K562 (cell line): ENCODE results near the gene SPTLC2. TPM values are rescaled to one million over a fixed set of nuclear protein-coding genes. Genes with fewer than 3 reads are reported as not detected.

ENCODE experiments used
- ATAC-seq: fragments of 200-7000 bp; cut with Tn5 transposase; 3 replicates; pipeline ENCODE4 v1.9.1; 2020; ENCODE audit warnings: moderate library complexity
- BruUV-seq: library from RNA; stranded (reverse); fragments of 400-500 nt; replicated peaks from 2 replicates; lab custom pipeline; 2021; lab: Mats Ljungman, UMichigan
- CTCF ChIA-PET: fragments of 300-600 bp; formaldehyde crosslinking; extraction: SDS; loops from one replicate; lab custom pipeline; 2021; ENCODE audit warnings: low intra/inter-chr PET ratio; lab: Yijun Ruan, JAX
- POLR2A ChIA-PET: fragments of 300-600, 350-650 bp; sonication (Branson Sonifier 250); formaldehyde crosslinking; extraction: SDS; loops from one replicate; lab custom pipeline; 2021; ENCODE audit warnings: antibody characterized with exemption, inconsistent platforms; lab: Yijun Ruan, JAX
- DNase-seq, 4 experiments: peaks; one replicate each; pipeline versions ENCODE4 v3.0.0 to v3.0.0-alpha.2; 2011 to 2018; ENCODE audit warnings: low spot score in 3 of 4, mixed read lengths in 3 of 4; ENCODE audit errors: extremely low read depth in 1 of 4
- FAIRE-seq: peaks from 2 replicates; lab custom pipeline; 2011; peaks lifted over from hg19 to GRCh38; lab: Jason Lieb, UNC
- H2AFZ ChIP-seq: 2 replicates; pipeline ENCODE4 v1.6.0; 2011; ENCODE audit warnings: low read depth, low read length, control low read depth, inconsistent platforms
- H3K27ac ChIP-seq: fragments of 200-600 bp; 3 replicates; pipeline ENCODE4 v1.8.0; 2011; ENCODE audit warnings: low read depth, mild to moderate bottlenecking, control low read depth, inconsistent platforms, low read length, moderate library complexity, mixed read lengths; ENCODE audit errors: extremely low read depth
- H3K27me3 ChIP-seq, 2 experiments: fragments of 300-600 bp in 1 of 2; 2 replicates in 1 of 2; 3 replicates in 1 of 2; pipeline versions ENCODE4 v1.6.0 to v1.8.0; 2011; ENCODE audit warnings: inconsistent platforms in 2 of 2, low read length in 2 of 2, mild to moderate bottlenecking in 1 of 2, mixed read lengths in 1 of 2, moderate library complexity in 1 of 2; ENCODE audit not compliant: control insufficient read depth in 2 of 2, insufficient read depth in 2 of 2
- H3K36me3 ChIP-seq: fragments of 300-600 bp; 3 replicates; pipeline ENCODE4 v1.8.0; 2011; ENCODE audit warnings: mild to moderate bottlenecking, low read length, inconsistent platforms; ENCODE audit not compliant: control insufficient read depth, insufficient read depth
- H3K4me1 ChIP-seq, 2 experiments: fragments of 200-600 bp in 1 of 2; replicated peaks in 1 of 2; 2 replicates in 1 of 2; 3 replicates in 1 of 2; pipeline versions ENCODE4 v1.5.1 to v1.8.0; 2011; ENCODE audit warnings: inconsistent platforms in 2 of 2, low read length in 2 of 2, mild to moderate bottlenecking in 1 of 2, mixed read lengths in 1 of 2, moderate library complexity in 1 of 2; ENCODE audit not compliant: control insufficient read depth in 2 of 2, insufficient read depth in 2 of 2
- H3K4me2 ChIP-seq: 2 replicates; pipeline ENCODE4 v1.6.1; 2011; ENCODE audit warnings: low read length, control low read depth, inconsistent platforms, mixed read lengths; ENCODE audit not compliant: insufficient read depth
- H3K4me3 ChIP-seq: fragments of 200-600 bp; sonication (generic), shearing (Covaris generic); 2 replicates; pipeline ENCODE4 v1.5.1; 2016; ENCODE audit warnings: control low read depth, inconsistent platforms
- H3K79me2 ChIP-seq: fragments of 200-600 bp; 3 replicates; pipeline ENCODE4 v1.8.0; 2011; ENCODE audit warnings: low read length, inconsistent platforms; ENCODE audit not compliant: control insufficient read depth, insufficient read depth
- H3K9ac ChIP-seq, 2 experiments: 2 replicates each; pipeline versions ENCODE4 v1.6.0 to v1.6.1; 2011; ENCODE audit warnings: low read depth in 2 of 2, low read length in 2 of 2, control low read depth in 1 of 2, inconsistent platforms in 1 of 2, mild to moderate bottlenecking in 1 of 2, mixed read lengths in 1 of 2; ENCODE audit not compliant: insufficient read depth in 1 of 2
- H3K9me1 ChIP-seq: one replicate; pipeline ENCODE4 v1.6.0; 2011; ENCODE audit warnings: inconsistent platforms, mild to moderate bottlenecking, low read length, moderate library complexity; ENCODE audit not compliant: control insufficient read depth, insufficient read depth
- H3K9me3 ChIP-seq: replicated peaks from 2 replicates; pipeline ENCODE4 v1.5.1; 2011; ENCODE audit warnings: low read depth, low read length, inconsistent platforms; ENCODE audit not compliant: control insufficient read depth, insufficient read depth
- H4K20me1 ChIP-seq: replicated peaks from 2 replicates; pipeline ENCODE4 v1.6.1; 2011; ENCODE audit warnings: low read length, inconsistent platforms, mixed read lengths; ENCODE audit not compliant: control insufficient read depth, insufficient read depth
- ASH1L ChIP-seq: fragments of 450-650 bp; IDR thresholded peaks from 2 replicates; pipeline ENCODE4 v1.6.1; 2018; ENCODE audit warnings: borderline replicate concordance, mild to moderate bottlenecking, low read depth; ENCODE audit not compliant: partially characterized antibody
- FOXJ3 ChIP-seq: sonication (generic); formaldehyde crosslinking; IDR thresholded peaks from 2 replicates; pipeline ENCODE4 v1.4.0; 2020; ENCODE audit warnings: mild to moderate bottlenecking, missing genetic modification reagents
- FOXK1 ChIP-seq: sonication (generic); formaldehyde crosslinking; IDR thresholded peaks from 2 replicates; pipeline ENCODE4 v1.8.0; 2022; ENCODE audit warnings: missing genetic modification reagents, mild to moderate bottlenecking, borderline replicate concordance
- HNRNPL ChIP-seq: fragments of 200-400 bp; formaldehyde crosslinking; IDR thresholded peaks from 2 replicates; pipeline ENCODE4 v1.6.1; 2017; ENCODE audit warnings: low read depth, mild to moderate bottlenecking, low read length
- ILK ChIP-seq: fragments of 450-650 bp; IDR thresholded peaks from 2 replicates; pipeline ENCODE4 v1.6.1; 2016; ENCODE audit warnings: missing genetic modification characterization, low read depth, mild to moderate bottlenecking, missing compliant biosample characterization, moderate library complexity, borderline replicate concordance
- MED1 ChIP-seq: sonication (generic); formaldehyde crosslinking; IDR thresholded peaks from 2 replicates; pipeline ENCODE4 v1.8.1; 2023; ENCODE audit warnings: missing genetic modification reagents, borderline replicate concordance
- MTA3 ChIP-seq: fragments of 450-650 bp; formaldehyde crosslinking; IDR thresholded peaks from 2 replicates; pipeline ENCODE4 v1.6.1; 2017; ENCODE audit warnings: mild to moderate bottlenecking, borderline replicate concordance
- NR3C1 ChIP-seq: sonication (generic); formaldehyde crosslinking; IDR thresholded peaks from 2 replicates; pipeline ENCODE4 v1.8.1; 2022; ENCODE audit warnings: missing genetic modification reagents
- XRCC5 ChIP-seq: fragments of 200-400 bp; formaldehyde crosslinking; IDR thresholded peaks from 2 replicates; pipeline ENCODE4 v1.6.1; 2017; ENCODE audit warnings: low read depth, mild to moderate bottlenecking, low read length
- ZNF124 ChIP-seq: sonication (generic); formaldehyde crosslinking; IDR thresholded peaks from 2 replicates; pipeline ENCODE4 v1.8.1; 2022; ENCODE audit warnings: missing genetic modification reagents
- ZNF197 ChIP-seq: fragments of 200-800 bp; sonication (Bioruptor generic); IDR thresholded peaks from 2 replicates; pipeline ENCODE4 v1.6.1; 2016; ENCODE audit warnings: low read depth, missing genetic modification characterization, missing compliant biosample characterization
- ZNF232 ChIP-seq: sonication (generic); formaldehyde crosslinking; IDR thresholded peaks from 2 replicates; pipeline ENCODE4 v1.8.0; 2022; ENCODE audit warnings: mild to moderate bottlenecking, missing genetic modification reagents
- ZNF239 ChIP-seq: fragments of 250-450 bp; sonication (Bioruptor Pico); IDR thresholded peaks from 2 replicates; pipeline ENCODE4 v1.4.0; 2020; ENCODE audit warnings: mild to moderate bottlenecking
- ZNF507 ChIP-seq: conservative IDR thresholded peaks from 2 replicates; pipeline ENCODE4 v1.6.1; 2017; ENCODE audit warnings: missing genetic modification characterization, missing compliant biosample characterization
- WGBS: fragments of 100-300 bp; shearing (Covaris generic); methylation state at CpG from one replicate; pipeline ENCODE4 v1.1.6; 2016; ENCODE audit warnings: low coverage, mixed read lengths; ENCODE audit not compliant: insufficient coverage; ENCODE audit errors: missing lambda C conversion rate; 5-methylcytosine and 5-hydroxymethylcytosine counted together
- in situ Hi-C: fragments of 300-500 bp; cut with MboI; formaldehyde crosslinking; loops from 4 replicates; pipeline ENCODE4 v1.15.0; 2018; ENCODE audit warnings: inconsistent platforms, mixed read lengths
- intact Hi-C: fragments of 100-400 bp; cut with micrococcal nuclease; formaldehyde crosslinking; loops from 2 replicates; pipeline ENCODE4 v1.14.2; 2022
- polyA plus RNA-seq, 8 experiments: library from polyadenylated mRNA; depleted of rRNA in 4 of 8; stranded (reverse) in 5 of 8; unstranded in 3 of 8; fragments of >200 nt; fragmentation: Nextera tagmentation in 2 of 8; fragmentation: Illumina TruSeq in 1 of 8; extraction: Ambion mirVana in 2 of 8; extraction: Trizol in 1 of 8; gene quantifications; 2 replicates each; pipeline versions ENCODE4 v1.2.1 to v1.2.3, GENCODE V29; 2011 to 2014; ENCODE audit warnings: inconsistent platforms in 1 of 8, missing spikeins in 1 of 8
- total RNA-seq, 7 experiments: library from RNA; depleted of rRNA in 6 of 7; stranded (reverse); fragments of >200 nt in 6 of 7; fragmentation: Illumina TruSeq in 2 of 7; extraction: Trizol in 2 of 7; gene quantifications; 2 replicates each; pipeline versions ENCODE4 v1.2.1 to v1.2.3, GENCODE V29; 2011 to 2021; ENCODE audit warnings: low replicate concordance in 1 of 7
- TF ChIP-seq, protein P1 (sequence below): fragments of 450-650 bp; conservative IDR thresholded peaks from 2 replicates; pipeline ENCODE4 v1.6.1; 2016; ENCODE audit warnings: missing genetic modification characterization, low read depth, mild to moderate bottlenecking, control low read depth, missing compliant biosample characterization

The SPTLC2 gene
- total and polyA plus RNA-seq, 9 of the 15 experiments (the other 6 are each of a cell fraction or from before 2014, with no cell fraction given) = 4.5 to 30.4 (median 14.0) TPM

DNA sequence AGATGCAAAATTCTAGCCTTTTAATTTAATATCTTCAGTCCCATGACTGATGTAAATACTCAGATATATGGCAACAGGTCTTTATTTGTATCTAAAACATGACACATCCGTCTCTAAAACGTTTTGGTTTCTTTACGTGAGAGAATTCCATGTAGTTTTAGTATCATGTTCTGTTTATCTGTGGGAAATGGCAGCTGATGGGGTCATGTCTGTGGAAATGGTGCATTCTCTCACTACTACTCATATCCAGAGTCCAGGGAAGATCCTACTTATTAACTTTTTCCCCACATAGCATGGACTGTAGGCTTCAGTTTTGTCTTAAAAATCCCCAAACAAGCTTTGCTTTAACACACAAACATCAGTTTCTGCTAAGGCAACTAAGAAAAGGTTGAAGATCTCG lies 53.8 kb downstream of the SPTLC2 start (continued):
- TF ChIP-seq, protein P1, sequence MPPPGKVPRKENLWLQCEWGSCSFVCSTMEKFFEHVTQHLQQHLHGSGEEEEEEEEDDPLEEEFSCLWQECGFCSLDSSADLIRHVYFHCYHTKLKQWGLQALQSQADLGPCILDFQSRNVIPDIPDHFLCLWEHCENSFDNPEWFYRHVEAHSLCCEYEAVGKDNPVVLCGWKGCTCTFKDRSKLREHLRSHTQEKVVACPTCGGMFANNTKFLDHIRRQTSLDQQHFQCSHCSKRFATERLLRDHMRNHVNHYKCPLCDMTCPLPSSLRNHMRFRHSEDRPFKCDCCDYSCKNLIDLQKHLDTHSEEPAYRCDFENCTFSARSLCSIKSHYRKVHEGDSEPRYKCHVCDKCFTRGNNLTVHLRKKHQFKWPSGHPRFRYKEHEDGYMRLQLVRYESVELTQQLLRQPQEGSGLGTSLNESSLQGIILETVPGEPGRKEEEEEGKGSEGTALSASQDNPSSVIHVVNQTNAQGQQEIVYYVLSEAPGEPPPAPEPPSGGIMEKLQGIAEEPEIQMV = no peak
- TF ChIP-seq HNRNPL = no peak
- TF ChIP-seq MTA3 = no peak
- TF ChIP-seq MED1 = no peak
- TF ChIP-seq FOXJ3 (CRISPR knock-in tag) = no peak

DNA sequence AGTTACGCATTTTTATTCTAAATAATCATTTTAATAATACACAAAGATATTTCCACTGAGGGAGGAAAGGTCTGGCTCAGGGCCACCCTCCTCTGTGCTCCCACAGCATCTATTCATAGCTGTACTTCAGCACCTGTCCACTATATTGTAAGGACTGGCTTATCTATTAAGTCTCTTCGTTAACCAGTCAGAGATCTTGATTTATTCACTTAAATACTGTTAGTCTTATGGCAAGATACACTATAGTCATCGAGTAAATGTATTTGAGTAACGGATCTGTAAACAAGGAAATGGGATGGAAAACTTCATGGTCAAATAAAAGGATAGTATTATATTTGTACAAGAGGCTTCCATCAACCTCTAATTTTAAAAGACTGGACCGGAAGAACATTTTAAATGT lies 54.6 kb downstream of the SPTLC2 start:
- 72% methylated on average over 5 of the region's 5 CpGs for WGBS
- no peak overlapping the region for H3K9ac ChIP-seq
- ATAC-seq = no peak
- no TSS peak for BruUV-seq
- no peaks in the 10 kb centered on the region for H3K4me1 ChIP-seq
- H3K79me2 ChIP-seq = no peaks in the 10 kb centered on the region; the same call in 2 of the 3 replicates
- FAIRE-seq = no peak
- no peaks in the 10 kb centered on the region for H3K27me3 ChIP-seq
- POLR2A ChIA-PET = no interaction called here
- no peaks in the 10 kb centered on the region for H3K9me3 ChIP-seq
- H2AFZ ChIP-seq = no peak overlapping the region
- H3K27ac ChIP-seq = no peak overlapping the region
- peaks cover 42% of the 10 kb centered on the region; the same call in 2 of the 3 replicates for H3K36me3 ChIP-seq
- no peak for DNase-seq
- no peaks in the 10 kb centered on the region for H3K9me1 ChIP-seq
- H3K4me3 ChIP-seq = no peak overlapping the region
- intact Hi-C loops = no loop called here
- H4K20me1 ChIP-seq = no peaks in the 10 kb centered on the region
- CTCF ChIA-PET = no interaction called here
- H3K4me2 ChIP-seq = no peak overlapping the region
- in situ Hi-C loops = no loop called here
- TF ChIP-seq NR3C1 (CRISPR knock-in tag) (no peak), FOXK1 (CRISPR knock-in tag) (no peak), ASH1L (no peak), XRCC5 (no peak), ZNF232 (CRISPR knock-in tag) (no peak), ZNF197 (CRISPR knock-in tag) (no peak), ZNF239 (CRISPR knock-in tag) (no peak), ZNF507 (tag) (no peak), ILK (tag) (no peak), ZNF124 (CRISPR knock-in tag) (no peak)
